Uterus (tissue), 4 donors: ENCODE measurements around the gene MYL7. TPM values are rescaled to one million over a fixed set of nuclear protein-coding genes. Genes with fewer than 3 reads are reported as not detected.
"Not testable (repeated sequence)": the region's sequence is repeated elsewhere in the genome, so short reads cannot be mapped to it uniquely, and the experiment has no call there.

ENCODE experiments used
- DNase-seq, 2 donors: peaks; one replicate each; pipeline ENCODE4 v3.0.0-alpha.2; 2019 to 2020
- H3K27ac ChIP-seq, 2 donors: fragments of 200-600 bp; sonication (generic); 1 replicate in 1 of 2; 2 replicates in 1 of 2; pipeline ENCODE4 v1.5.1; 2016 to 2018
- H3K27me3 ChIP-seq, 2 donors: fragments of 200-600 bp; sonication (generic); one replicate each; pipeline ENCODE4 v1.5.1; 2018 to 2019; ENCODE audit warnings: control low read depth in 1 of 2
- H3K36me3 ChIP-seq, 2 donors: fragments of 200-600 bp; sonication (generic); one replicate each; pipeline ENCODE4 v1.5.1; 2019; ENCODE audit warnings: control low read depth in 1 of 2
- H3K4me1 ChIP-seq, 2 donors: fragments of 200-600 bp; sonication (generic); one replicate each; pipeline ENCODE4 v1.5.1; 2018 to 2019; ENCODE audit warnings: control low read depth in 1 of 2
- H3K4me3 ChIP-seq, 2 donors: fragments of 200-600 bp; sonication (generic); 1 replicate in 1 of 2; 2 replicates in 1 of 2; pipeline ENCODE4 v1.5.1; 2018 to 2019; ENCODE audit warnings: mild to moderate bottlenecking in 1 of 2
- H3K9me3 ChIP-seq, 2 donors: fragments of 200-600 bp; sonication (generic); one replicate each; pipeline ENCODE4 v1.5.1; 2019; ENCODE audit warnings: control low read depth in 1 of 2
- CTCF ChIP-seq, 4 experiments: fragments of 200-600 bp in 2 of 4; fragments of 450-650 bp in 2 of 4; sonication (generic) in 2 of 4; IDR thresholded peaks; one replicate each; pipeline ENCODE4 v1.5.1; 2016 to 2019; ENCODE audit warnings: antibody characterized with exemption in 4 of 4, mild to moderate bottlenecking in 2 of 4, moderate library complexity in 1 of 4
- POLR2A ChIP-seq, 2 donors: fragments of 450-650 bp; IDR thresholded peaks; one replicate each; pipeline ENCODE4 v1.6.1; 2016; ENCODE audit warnings: antibody characterized with exemption in 2 of 2, mild to moderate bottlenecking in 1 of 2, moderate library complexity in 1 of 2
- intact Hi-C: fragments of 100-400 bp; cut with DNase I; formaldehyde crosslinking; loops from one replicate; pipeline ENCODE4 v1.15.1; 2023; ENCODE audit warnings: low total_unique reads
- total RNA-seq, 4 donors: library from RNA; depleted of rRNA in 3 of 4; stranded (reverse); fragments of >200 nt in 3 of 4; gene quantifications; one replicate each; pipeline versions ENCODE4 v1.1.0 to v1.2.4, GENCODE V29; 2014 to 2023
- donor health status: DM: yes; HTN: yes; CAD: no.

Gene MYL7
- total RNA-seq, 4 donors from 2014 or later = not detected

GRCh38 chr7:44175730-44176129, 34.6 kb upstream of the MYL7 start:
- Histone ChIP-seq H3K27me3 (no peaks in the 10 kb centered on the region), H3K4me3 (no peak overlapping the region), H3K36me3 (no peaks in the 10 kb centered on the region), H3K9me3 (no peaks in the 10 kb centered on the region), H3K27ac (no peak overlapping the region), H3K4me1 (no peaks in the 10 kb centered on the region)
- DNase-seq = no peak
- TF ChIP-seq POLR2A (IDR thresholded peaks at IDR 0.05) (no peak), CTCF (IDR thresholded peaks at IDR 0.05) (no peak)
- intact Hi-C loops = no loop called here

GRCh38 chr7:44174694-44174948, 33.5 kb upstream of the MYL7 start:
- H3K9me3 ChIP-seq, H3K36me3 ChIP-seq, H3K4me1 ChIP-seq, intact Hi-C loops, H3K4me3 ChIP-seq, DNase-seq, H3K27me3 ChIP-seq, H3K27ac ChIP-seq: not testable (repeated sequence)

- intact Hi-C loops = no loop called here
- H3K36me3 ChIP-seq = no peaks in the 10 kb centered on the region
Measured at GRCh38 chr7:44173911-44174693, 33.0 kb upstream of the MYL7 start.

GRCh38 chr7:44172803-44173424, 31.8 kb upstream of the MYL7 start:
- Histone ChIP-seq H3K4me1 (no peaks in the 10 kb centered on the region), H3K36me3 (no peaks in the 10 kb centered on the region), H3K27ac (no peak overlapping the region), H3K27me3 (no peaks in the 10 kb centered on the region), H3K9me3 (no peaks in the 10 kb centered on the region), H3K4me3 (no peak overlapping the region)
- DNase-seq = no peak
- no peak for TF ChIP-seq CTCF (IDR thresholded peaks at IDR 0.05)
- no peak for TF ChIP-seq POLR2A (IDR thresholded peaks at IDR 0.05)
- intact Hi-C loops = no loop called here

More at GRCh38 chr7:44173911-44174693, 33.0 kb upstream of the MYL7 start:
- no peaks in the 10 kb centered on the region for H3K27me3 ChIP-seq
- DNase-seq = no peak
- no peak overlapping the region for H3K27ac ChIP-seq
- TF ChIP-seq POLR2A (IDR thresholded peaks at IDR 0.05) = no peak
- TF ChIP-seq CTCF (IDR thresholded peaks at IDR 0.05) = no peak
- no peaks in the 10 kb centered on the region for H3K4me1 ChIP-seq
- H3K9me3 ChIP-seq = no peaks in the 10 kb centered on the region
- H3K4me3 ChIP-seq = no peak overlapping the region

GRCh38 chr7:44172352-44172751, 31.2 kb upstream of the MYL7 start:
- no peaks in the 10 kb centered on the region for H3K27me3 ChIP-seq
- no peak overlapping the region for H3K27ac ChIP-seq
- H3K4me1 ChIP-seq = no peaks in the 10 kb centered on the region
- H3K9me3 ChIP-seq = no peaks in the 10 kb centered on the region
- no peak for TF ChIP-seq POLR2A (IDR thresholded peaks at IDR 0.05)
- no peak for TF ChIP-seq CTCF (IDR thresholded peaks at IDR 0.05)
- DNase-seq = no peak
- H3K4me3 ChIP-seq = no peak overlapping the region
- intact Hi-C loops = no loop called here
- H3K36me3 ChIP-seq = no peaks in the 10 kb centered on the region

GRCh38 chr7:44171901-44172300, 30.8 kb upstream of the MYL7 start:
- H3K36me3 ChIP-seq, H3K27me3 ChIP-seq, H3K27ac ChIP-seq, intact Hi-C loops, H3K9me3 ChIP-seq, H3K4me3 ChIP-seq, DNase-seq, H3K4me1 ChIP-seq: not testable (repeated sequence)
